ENCODE data around the gene PTPRM. TPM values are rescaled to one million over a fixed set of nuclear protein-coding genes. Genes with fewer than 3 reads are reported as not detected.

PTPRM gene
- total and polyA plus RNA-seq, 2 experiments from 2014 or later, result 1.6 to 5.3 TPM

GRCh38 chr18:8045160-8045883 lies 478.2 kb downstream of the PTPRM start:
- Mint-ChIP-seq H3K27me3 (ENCODE audit: insufficient read depth, low read depth, poor library complexity) (no peaks in the 10 kb centered on the region), H3K27ac (no peak overlapping the region), H3K36me3 (ENCODE audit: low read depth) (no peaks in the 10 kb centered on the region), H3K9me3 (no peaks in the 10 kb centered on the region), H3K4me3 (no peak overlapping the region), H3K4me1 (peaks cover 20% of the 10 kb centered on the region; the same call in 2 of the 3 replicates)
- ATAC-seq, result no peak
- no peak overlapping the region for H3K4me3 ChIP-seq
- H2AFZ ChIP-seq, result no peak overlapping the region
- H3K4me2 ChIP-seq, result no peak overlapping the region
- no peak overlapping the region for H3K27ac ChIP-seq (ENCODE audit: low read depth)
- no peaks in the 10 kb centered on the region for H3K79me2 ChIP-seq (replicated peaks; ENCODE audit: insufficient read depth)
- DNase-seq (ENCODE audit: low spot score), result no peak
- no peaks in the 10 kb centered on the region for H4K20me1 ChIP-seq (replicated peaks; ENCODE audit: insufficient read depth)
- no peak for TF ChIP-seq JUNB (IDR thresholded peaks at IDR 0.05; ENCODE audit: unreplicated experiment)
- TF ChIP-seq CREB1 (CRISPR knock-in tag; IDR thresholded peaks at IDR 0.05; ENCODE audit: low read depth), result no peak
- TF ChIP-seq ZNF462 (CRISPR knock-in tag; IDR thresholded peaks at IDR 0.05), result no peak
- no peak for TF ChIP-seq NANOG (IDR thresholded peaks at IDR 0.05; ENCODE audit: borderline replicate concordance)
- TF ChIP-seq EZH2 (IDR thresholded peaks at IDR 0.05; ENCODE audit: low read depth, unreplicated experiment), result no peak
- TF ChIP-seq, protein P1, sequence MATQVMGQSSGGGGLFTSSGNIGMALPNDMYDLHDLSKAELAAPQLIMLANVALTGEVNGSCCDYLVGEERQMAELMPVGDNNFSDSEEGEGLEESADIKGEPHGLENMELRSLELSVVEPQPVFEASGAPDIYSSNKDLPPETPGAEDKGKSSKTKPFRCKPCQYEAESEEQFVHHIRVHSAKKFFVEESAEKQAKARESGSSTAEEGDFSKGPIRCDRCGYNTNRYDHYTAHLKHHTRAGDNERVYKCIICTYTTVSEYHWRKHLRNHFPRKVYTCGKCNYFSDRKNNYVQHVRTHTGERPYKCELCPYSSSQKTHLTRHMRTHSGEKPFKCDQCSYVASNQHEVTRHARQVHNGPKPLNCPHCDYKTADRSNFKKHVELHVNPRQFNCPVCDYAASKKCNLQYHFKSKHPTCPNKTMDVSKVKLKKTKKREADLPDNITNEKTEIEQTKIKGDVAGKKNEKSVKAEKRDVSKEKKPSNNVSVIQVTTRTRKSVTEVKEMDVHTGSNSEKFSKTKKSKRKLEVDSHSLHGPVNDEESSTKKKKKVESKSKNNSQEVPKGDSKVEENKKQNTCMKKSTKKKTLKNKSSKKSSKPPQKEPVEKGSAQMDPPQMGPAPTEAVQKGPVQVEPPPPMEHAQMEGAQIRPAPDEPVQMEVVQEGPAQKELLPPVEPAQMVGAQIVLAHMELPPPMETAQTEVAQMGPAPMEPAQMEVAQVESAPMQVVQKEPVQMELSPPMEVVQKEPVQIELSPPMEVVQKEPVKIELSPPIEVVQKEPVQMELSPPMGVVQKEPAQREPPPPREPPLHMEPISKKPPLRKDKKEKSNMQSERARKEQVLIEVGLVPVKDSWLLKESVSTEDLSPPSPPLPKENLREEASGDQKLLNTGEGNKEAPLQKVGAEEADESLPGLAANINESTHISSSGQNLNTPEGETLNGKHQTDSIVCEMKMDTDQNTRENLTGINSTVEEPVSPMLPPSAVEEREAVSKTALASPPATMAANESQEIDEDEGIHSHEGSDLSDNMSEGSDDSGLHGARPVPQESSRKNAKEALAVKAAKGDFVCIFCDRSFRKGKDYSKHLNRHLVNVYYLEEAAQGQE (IDR thresholded peaks at IDR 0.05; ENCODE audit: unreplicated experiment), result no peak
- TF ChIP-seq, protein P2, sequence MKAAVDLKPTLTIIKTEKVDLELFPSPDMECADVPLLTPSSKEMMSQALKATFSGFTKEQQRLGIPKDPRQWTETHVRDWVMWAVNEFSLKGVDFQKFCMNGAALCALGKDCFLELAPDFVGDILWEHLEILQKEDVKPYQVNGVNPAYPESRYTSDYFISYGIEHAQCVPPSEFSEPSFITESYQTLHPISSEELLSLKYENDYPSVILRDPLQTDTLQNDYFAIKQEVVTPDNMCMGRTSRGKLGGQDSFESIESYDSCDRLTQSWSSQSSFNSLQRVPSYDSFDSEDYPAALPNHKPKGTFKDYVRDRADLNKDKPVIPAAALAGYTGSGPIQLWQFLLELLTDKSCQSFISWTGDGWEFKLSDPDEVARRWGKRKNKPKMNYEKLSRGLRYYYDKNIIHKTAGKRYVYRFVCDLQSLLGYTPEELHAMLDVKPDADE (IDR thresholded peaks at IDR 0.05), result no peak
- no peak for TF ChIP-seq POLR2AphosphoS5 (IDR thresholded peaks at IDR 0.05; ENCODE audit: low read depth)
- no peak for TF ChIP-seq ZNF114 (CRISPR knock-in tag; IDR thresholded peaks at IDR 0.05)
- no peak for TF ChIP-seq STAT1 (IDR thresholded peaks at IDR 0.05; ENCODE audit: unreplicated experiment)
- TF ChIP-seq ZNF331 (CRISPR knock-in tag; IDR thresholded peaks at IDR 0.05; ENCODE audit: low read depth), result no peak
- no peaks in the 10 kb centered on the region for H3F3A ChIP-seq (replicated peaks; ENCODE audit: low read depth)
- peaks cover 5% of the 10 kb centered on the region; the same call in 1 of the 2 replicates for H3K9me2 ChIP-seq (ENCODE audit: insufficient read depth)
- H3K4me1 ChIP-seq (ENCODE audit: insufficient read depth), result peaks cover under 1% of the 10 kb centered on the region; the same call in 1 of the 2 replicates
- no peaks in the 10 kb centered on the region for H3K36me3 ChIP-seq (ENCODE audit: insufficient read depth)
- H3K27me3 ChIP-seq (ENCODE audit: insufficient read depth), result no peaks in the 10 kb centered on the region
